ENCODE measurements around the gene CYYR1.

The CYYR1 gene

GRCh38 chr21:26473471-26473870, 99.6 kb downstream of the CYYR1 start:
- TF ChIP-seq ESRRG (CRISPR knock-in tag; IDR thresholded peaks at IDR 0.05) (no peak), RARB (CRISPR knock-in tag; IDR thresholded peaks at IDR 0.05) (no peak), CREB5 (CRISPR knock-in tag; IDR thresholded peaks at IDR 0.05; ENCODE audit: low read depth) (no peak), ARNTL (CRISPR knock-in tag; IDR thresholded peaks at IDR 0.05; ENCODE audit: borderline replicate concordance, low read depth) (no peak), ISL1 (CRISPR knock-in tag; IDR thresholded peaks at IDR 0.05) (no peak), ZFP3 (CRISPR knock-in tag; IDR thresholded peaks at IDR 0.05) (no peak), PATZ1 (CRISPR knock-in tag; IDR thresholded peaks at IDR 0.05; ENCODE audit: borderline replicate concordance) (no peak), ZNF8 (CRISPR knock-in tag; IDR thresholded peaks at IDR 0.05) (no peak), CSRNP3 (CRISPR knock-in tag; IDR thresholded peaks at IDR 0.05) (no peak), ZFP30 (CRISPR knock-in tag; IDR thresholded peaks at IDR 0.05) (no peak), ZNF70 (CRISPR knock-in tag; IDR thresholded peaks at IDR 0.05) (no peak), PPARA (CRISPR knock-in tag; IDR thresholded peaks at IDR 0.05; ENCODE audit: borderline replicate concordance) (no peak), BACH2 (CRISPR knock-in tag; IDR thresholded peaks at IDR 0.05; ENCODE audit: borderline replicate concordance) (no peak), OSR1 (CRISPR knock-in tag; IDR thresholded peaks at IDR 0.05) (no peak), SNAI2 (CRISPR knock-in tag; IDR thresholded peaks at IDR 0.05) (no peak), POU6F1 (CRISPR knock-in tag; IDR thresholded peaks at IDR 0.05; ENCODE audit: borderline replicate concordance, low read depth) (no peak), TCF4 (CRISPR knock-in tag; IDR thresholded peaks at IDR 0.05; ENCODE audit: borderline replicate concordance) (no peak)
- no peak for ATAC-seq

- TF ChIP-seq CREB5 (CRISPR knock-in tag; IDR thresholded peaks at IDR 0.05; ENCODE audit: low read depth) (no peak), SNAI2 (CRISPR knock-in tag; IDR thresholded peaks at IDR 0.05) (no peak), ZC3H10 (CRISPR knock-in tag; IDR thresholded peaks at IDR 0.05) (no peak), ZNF565 (CRISPR knock-in tag; conservative IDR thresholded peaks at IDR 0.05; ENCODE audit: low read depth) (no peak), ZNF70 (CRISPR knock-in tag; IDR thresholded peaks at IDR 0.05) (no peak), PATZ1 (CRISPR knock-in tag; IDR thresholded peaks at IDR 0.05; ENCODE audit: borderline replicate concordance) (no peak), PPARA (CRISPR knock-in tag; IDR thresholded peaks at IDR 0.05; ENCODE audit: borderline replicate concordance) (no peak), ARNTL (CRISPR knock-in tag; IDR thresholded peaks at IDR 0.05; ENCODE audit: borderline replicate concordance, low read depth) (no peak), BACH2 (CRISPR knock-in tag; IDR thresholded peaks at IDR 0.05; ENCODE audit: borderline replicate concordance) (no peak), OSR1 (CRISPR knock-in tag; IDR thresholded peaks at IDR 0.05) (no peak), RARB (CRISPR knock-in tag; IDR thresholded peaks at IDR 0.05) (no peak), ESRRG (CRISPR knock-in tag; IDR thresholded peaks at IDR 0.05) (no peak)
- no peak for ATAC-seq
Measured at GRCh38 chr21:26471099-26471471, 102.0 kb downstream of the CYYR1 start.

Data from SK-N-SH treated with all-trans-retinoic acid at 6 μM for 48 hours (cell line).